Muscle of leg (tissue), 11 donors: ENCODE measurements around the gene MAGI2. TPM values are rescaled to one million over a fixed set of nuclear protein-coding genes. Genes with fewer than 3 reads are reported as not detected.

ENCODE experiments used
- DNase-seq: peaks from one replicate; pipeline ENCODE4 v3.0.0; 2013
- H3K27ac ChIP-seq: one replicate; pipeline ENCODE4 v1.5.1; 2013; ENCODE audit warnings: mild to moderate bottlenecking, low read length, control low read depth
- H3K27me3 ChIP-seq: one replicate; pipeline ENCODE4 v1.6.1; 2013; ENCODE audit warnings: low read length; ENCODE audit not compliant: control insufficient read depth, insufficient read depth
- H3K36me3 ChIP-seq: one replicate; pipeline ENCODE4 v1.6.1; 2013; ENCODE audit warnings: low read length; ENCODE audit not compliant: control insufficient read depth, insufficient read depth
- H3K4me1 ChIP-seq: one replicate; pipeline ENCODE4 v1.6.1; 2013; ENCODE audit warnings: low read length; ENCODE audit not compliant: control insufficient read depth, insufficient read depth
- H3K4me3 ChIP-seq: one replicate; pipeline ENCODE4 v1.5.1; 2013; ENCODE audit warnings: low read length, control low read depth
- H3K9me3 ChIP-seq: replicated peaks from 2 replicates; pipeline ENCODE4 v1.6.1; 2013; ENCODE audit warnings: low read depth, low read length; ENCODE audit not compliant: control insufficient read depth
- WGBS: methylation state at CpG from one replicate; pipeline ENCODE4 v1.1.5; 2013; ENCODE audit warnings: missing lambda C conversion rate; ENCODE audit not compliant: insufficient coverage; 5-methylcytosine and 5-hydroxymethylcytosine counted together
- polyA plus RNA-seq, 8 donors: library from polyadenylated mRNA; unstranded; fragments of 120-200 nt; gene quantifications; one replicate each; pipeline versions ENCODE4 v1.2.1 to v1.2.3, GENCODE V29; 2013; ENCODE audit warnings: inconsistent platforms in 1 of 8, low replicate concordance in 1 of 8; ENCODE audit not compliant: insufficient read length in 8 of 8, insufficient read depth in 1 of 8
- total RNA-seq: library from RNA; stranded (reverse); fragments of 120-200 nt; gene quantifications from one replicate; pipeline ENCODE4 v1.2.4, GENCODE V29; 2013

MAGI2 gene
- total and polyA plus RNA-seq, 9 donors, result 3.5 to 6.3 (median 5.2) TPM

DNA sequence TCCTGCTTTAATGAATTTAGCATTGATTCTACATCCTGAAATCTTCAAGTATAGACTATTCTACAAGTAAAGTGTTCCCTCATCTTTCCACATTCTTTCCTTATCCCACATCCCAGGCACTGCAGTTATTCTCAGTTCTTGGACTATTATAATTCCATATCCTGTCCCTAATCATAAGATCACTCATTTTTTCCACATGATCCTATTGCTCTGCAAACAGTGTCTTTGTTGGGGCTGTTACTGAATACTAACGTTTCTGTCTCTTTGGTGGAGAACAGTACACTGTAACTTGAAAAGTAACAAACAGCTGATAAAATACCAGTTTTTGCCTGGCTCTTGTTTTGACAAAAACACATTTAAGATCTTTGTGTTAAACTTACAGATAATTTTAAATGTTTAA is 769.9 kb downstream of the MAGI2 start:
- WGBS, result no CpG with 5 or more reads among the region's 1 CpG
- DNase-seq, result no peak

DNA sequence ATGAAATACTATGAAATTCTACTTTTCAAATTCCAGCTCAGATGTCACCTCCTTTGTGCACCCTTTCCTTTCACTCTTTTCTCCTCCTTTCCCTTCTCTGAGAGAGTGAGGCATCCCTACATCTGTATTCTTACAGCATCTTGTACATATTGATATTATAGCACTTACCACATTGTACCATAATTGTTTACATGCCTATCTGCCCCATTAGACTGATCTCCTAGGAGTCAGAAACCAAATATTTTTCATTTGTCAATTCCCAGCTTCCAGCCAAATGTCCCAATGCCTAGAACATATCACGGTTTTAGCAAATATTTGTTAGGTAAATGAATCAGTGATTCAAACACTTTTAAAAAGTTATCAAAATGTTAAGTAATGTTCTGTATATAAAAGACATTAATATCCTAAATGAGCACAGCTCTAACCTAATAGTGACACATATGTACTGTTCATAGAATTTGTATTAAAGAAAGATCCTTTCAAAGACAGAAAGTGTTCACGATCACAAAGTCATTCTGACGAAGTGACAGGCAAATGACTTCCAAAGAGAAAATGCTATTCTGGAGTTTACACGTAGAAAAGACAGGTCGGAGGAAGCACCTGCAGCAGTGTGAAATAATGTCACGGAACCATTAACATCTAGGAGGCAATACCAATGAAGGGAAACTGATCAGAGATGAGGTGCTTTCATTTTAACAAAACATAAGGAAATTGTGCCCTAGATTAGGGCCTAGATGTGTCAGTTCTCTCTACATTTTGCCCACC is 774.2 kb downstream of the MAGI2 start:
- no peaks in the 10 kb centered on the region for H3K4me1 ChIP-seq
- WGBS, result no CpG with 5 or more reads among the region's 6 CpGs

More for the DNA sequence above, 769.9 kb downstream of the MAGI2 start:
- no peaks in the 10 kb centered on the region for H3K27me3 ChIP-seq
- no peaks in the 10 kb centered on the region for H3K9me3 ChIP-seq
- H3K4me1 ChIP-seq, result no peaks in the 10 kb centered on the region
- no peak overlapping the region for H3K4me3 ChIP-seq
- H3K36me3 ChIP-seq, result no peaks in the 10 kb centered on the region
- H3K27ac ChIP-seq, result no peak overlapping the region

DNA sequence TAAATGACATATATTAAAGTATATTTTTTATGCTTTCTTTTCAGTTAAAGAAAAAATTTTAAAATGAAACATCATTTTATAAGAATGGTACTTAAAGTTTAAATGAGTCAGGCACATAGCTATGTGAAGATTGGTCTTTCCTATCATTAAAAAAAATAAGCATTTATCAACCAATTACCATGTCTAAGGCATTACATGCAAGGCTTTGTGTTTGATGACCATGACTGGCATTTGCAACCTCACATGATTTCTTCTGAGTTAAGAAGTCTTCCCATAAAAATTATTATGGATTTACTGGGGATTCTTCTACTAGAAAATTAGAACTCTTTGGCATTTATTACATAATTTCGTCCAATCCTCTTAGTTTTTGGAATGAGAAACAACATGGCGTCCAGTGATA is 776.1 kb downstream of the MAGI2 start:
- Histone ChIP-seq H3K36me3 (no peaks in the 10 kb centered on the region), H3K4me1 (no peaks in the 10 kb centered on the region), H3K27me3 (no peaks in the 10 kb centered on the region), H3K9me3 (no peaks in the 10 kb centered on the region), H3K27ac (no peak overlapping the region), H3K4me3 (no peak overlapping the region)
- DNase-seq, result no peak
- no CpG with 5 or more reads among the region's 2 CpGs for WGBS

More for the DNA sequence above, 774.2 kb downstream of the MAGI2 start:
- no peaks in the 10 kb centered on the region for H3K9me3 ChIP-seq
- no peak overlapping the region for H3K4me3 ChIP-seq
- no peaks in the 10 kb centered on the region for H3K27me3 ChIP-seq
- H3K36me3 ChIP-seq, result no peaks in the 10 kb centered on the region
- no peak for DNase-seq
- no peak overlapping the region for H3K27ac ChIP-seq

DNA sequence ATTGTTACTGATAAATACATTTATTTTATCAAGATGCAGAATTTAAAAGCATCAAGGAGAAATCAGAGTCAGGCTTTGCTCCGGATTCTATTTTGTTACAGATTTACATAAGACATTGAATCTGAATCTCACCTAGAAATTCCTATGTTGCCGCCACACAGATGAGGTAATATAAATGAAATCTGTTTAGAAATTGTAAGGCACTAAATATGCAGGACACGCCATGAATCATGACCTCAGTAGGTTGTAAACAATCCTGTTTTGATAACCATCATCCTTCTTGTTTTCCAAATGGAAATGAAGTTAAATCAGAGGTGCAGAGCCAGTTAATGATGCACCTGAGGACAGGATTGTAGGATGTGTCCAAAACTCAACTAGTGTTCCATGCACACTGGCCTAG is 778.0 kb downstream of the MAGI2 start:
- WGBS, result no CpG with 5 or more reads among the region's 3 CpGs
- Histone ChIP-seq H3K27me3 (no peaks in the 10 kb centered on the region), H3K4me1 (no peaks in the 10 kb centered on the region), H3K9me3 (no peaks in the 10 kb centered on the region), H3K4me3 (no peak overlapping the region), H3K27ac (no peak overlapping the region), H3K36me3 (no peaks in the 10 kb centered on the region)
- no peak for DNase-seq

DNA sequence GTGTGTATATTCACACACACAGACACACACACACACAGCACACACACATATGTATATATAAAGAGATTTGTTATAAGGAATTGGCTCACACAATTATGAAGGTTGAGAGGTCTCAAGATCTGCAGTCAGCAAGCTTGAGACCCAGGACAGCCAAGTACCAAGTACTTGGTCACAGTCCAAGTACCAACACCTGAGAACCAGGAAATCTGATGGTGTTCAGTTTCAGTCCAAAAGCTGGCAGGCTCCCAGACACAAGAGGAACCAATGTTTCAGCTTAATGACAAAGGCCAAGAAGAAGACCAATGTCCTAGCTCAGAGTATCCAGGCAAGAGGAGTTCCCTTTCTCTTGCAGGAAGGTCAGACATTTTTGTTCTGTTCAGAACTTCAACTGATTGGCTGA is 780.2 kb downstream of the MAGI2 start:
- Histone ChIP-seq H3K27ac (no peak overlapping the region), H3K4me3 (no peak overlapping the region), H3K9me3 (no peaks in the 10 kb centered on the region), H3K36me3 (no peaks in the 10 kb centered on the region), H3K27me3 (no peaks in the 10 kb centered on the region), H3K4me1 (no peaks in the 10 kb centered on the region)
- DNase-seq, result peak; percentile 23

DNA sequence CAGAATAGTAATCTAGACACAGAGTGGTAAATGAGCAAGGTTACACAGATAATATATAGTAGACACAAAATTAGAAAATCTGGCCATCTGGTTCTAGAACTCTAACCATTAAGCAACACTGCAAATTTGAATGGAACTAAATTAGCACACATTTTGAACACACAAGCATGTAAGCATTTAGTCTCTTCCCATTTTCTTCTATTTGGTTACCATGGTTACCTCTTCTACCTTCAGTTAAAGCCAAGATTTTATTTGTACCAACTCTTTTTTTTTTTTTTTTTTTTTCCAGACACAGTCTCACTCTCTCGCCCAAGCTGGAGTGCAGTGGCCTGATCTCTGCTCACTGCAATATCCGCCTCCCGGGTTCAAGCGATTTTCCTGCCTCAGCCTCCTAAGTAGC is 790.5 kb downstream of the MAGI2 start:
- Histone ChIP-seq H3K36me3 (no peaks in the 10 kb centered on the region), H3K4me1 (no peaks in the 10 kb centered on the region), H3K9me3 (no peaks in the 10 kb centered on the region), H3K27me3 (no peaks in the 10 kb centered on the region), H3K27ac (no peak overlapping the region), H3K4me3 (no peak overlapping the region)
- WGBS, result no CpG with 5 or more reads among the region's 4 CpGs
- peak; percentile 3 for DNase-seq

DNA sequence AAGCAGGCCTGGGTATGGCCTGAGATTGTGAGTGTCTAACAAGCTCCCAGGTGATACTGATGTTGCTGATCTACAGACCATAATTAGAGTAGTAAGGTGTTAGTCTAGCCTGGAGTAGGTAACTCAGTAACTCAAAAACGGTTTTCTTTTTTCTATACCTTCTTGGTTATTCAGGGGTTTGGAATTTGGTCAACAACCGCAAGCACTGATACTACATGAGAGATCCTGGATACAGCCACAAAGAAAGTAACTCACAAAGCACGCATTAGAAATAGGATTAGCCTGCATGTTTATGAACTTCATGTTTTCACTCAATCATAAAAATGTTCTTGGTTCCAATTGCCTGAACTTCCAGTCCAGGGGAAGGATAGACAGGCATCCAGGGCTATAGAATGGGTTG is 803.5 kb downstream of the MAGI2 start:
- no peak overlapping the region for H3K27ac ChIP-seq
- H3K36me3 ChIP-seq, result no peaks in the 10 kb centered on the region
- 90% methylated on average over 2 of the region's 3 CpGs for WGBS

DNA sequence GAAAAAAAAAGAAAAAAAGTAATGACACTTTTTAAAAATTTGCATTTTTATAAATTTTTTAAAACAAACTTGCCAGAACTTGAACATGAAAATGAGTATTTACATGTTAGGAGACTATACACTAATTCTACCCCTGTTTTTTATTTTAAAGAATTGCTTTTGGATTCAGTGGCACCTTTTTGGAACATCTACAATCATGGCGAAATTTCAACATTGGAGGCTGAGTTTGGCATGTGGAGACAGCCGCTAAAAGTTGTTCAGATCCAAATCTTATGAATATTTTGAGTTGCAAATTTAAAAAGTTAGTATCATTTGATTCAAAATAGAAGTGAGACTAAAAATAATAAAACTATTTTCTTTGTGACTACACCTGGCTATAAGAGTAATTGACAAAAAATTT is 804.2 kb downstream of the MAGI2 start:
- DNase-seq, result no peak
- no CpG with 5 or more reads among the region's 2 CpGs for WGBS
- no peaks in the 10 kb centered on the region for H3K36me3 ChIP-seq
- peaks cover 4% of the 10 kb centered on the region for H3K9me3 ChIP-seq
- no peak overlapping the region for H3K27ac ChIP-seq
- no peak overlapping the region for H3K4me3 ChIP-seq
- H3K27me3 ChIP-seq, result no peaks in the 10 kb centered on the region
- H3K4me1 ChIP-seq, result no peaks in the 10 kb centered on the region

More for the DNA sequence above, 803.5 kb downstream of the MAGI2 start:
- no peaks in the 10 kb centered on the region for H3K4me1 ChIP-seq
- no peak overlapping the region for H3K4me3 ChIP-seq
- H3K9me3 ChIP-seq, result peaks cover 4% of the 10 kb centered on the region
- DNase-seq, result no peak
- H3K27me3 ChIP-seq, result no peaks in the 10 kb centered on the region

DNA sequence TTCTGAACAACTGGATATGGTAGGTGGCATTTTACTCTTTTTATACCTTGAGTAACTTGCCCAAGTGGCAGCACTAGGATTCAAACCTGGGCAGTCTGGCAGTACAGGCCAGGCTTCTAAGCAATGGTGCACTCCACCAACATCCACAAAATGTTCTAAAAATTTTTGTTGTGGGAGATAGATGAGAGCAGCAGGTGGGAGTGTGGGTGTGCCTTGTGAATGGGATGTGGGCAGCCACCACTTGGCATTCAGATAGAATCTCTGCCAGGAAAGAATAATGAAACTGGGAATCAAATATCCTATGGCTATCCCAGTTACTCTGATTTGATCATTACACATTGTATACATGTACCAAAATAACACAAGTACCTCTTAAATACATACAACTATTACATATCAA is 810.7 kb downstream of the MAGI2 start:
- no peaks in the 10 kb centered on the region for H3K27me3 ChIP-seq
- no peaks in the 10 kb centered on the region for H3K4me1 ChIP-seq
- DNase-seq, result no peak
- H3K36me3 ChIP-seq, result no peaks in the 10 kb centered on the region
- no peak overlapping the region for H3K4me3 ChIP-seq
- H3K9me3 ChIP-seq, result no peaks in the 10 kb centered on the region
- H3K27ac ChIP-seq, result no peak overlapping the region

DNA sequence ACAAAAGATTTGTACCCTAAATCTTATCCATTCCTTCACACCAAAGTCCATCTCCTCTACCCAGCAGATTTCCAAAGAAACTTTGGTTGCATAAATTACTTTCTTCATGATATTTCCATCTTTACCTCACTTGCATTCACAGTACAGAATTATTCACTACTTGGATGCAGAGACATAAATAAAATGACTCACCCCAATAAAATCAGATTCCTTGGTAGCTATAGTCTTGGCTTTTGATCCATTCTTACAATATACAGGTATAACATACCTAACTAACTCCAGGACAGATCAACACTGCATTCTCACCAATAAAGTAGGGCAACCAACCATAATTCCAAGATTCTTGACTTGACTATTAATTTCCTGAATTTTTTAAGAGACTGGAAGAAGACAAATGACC is 815.1 kb downstream of the MAGI2 start:
- no peaks in the 10 kb centered on the region for H3K36me3 ChIP-seq

DNA sequence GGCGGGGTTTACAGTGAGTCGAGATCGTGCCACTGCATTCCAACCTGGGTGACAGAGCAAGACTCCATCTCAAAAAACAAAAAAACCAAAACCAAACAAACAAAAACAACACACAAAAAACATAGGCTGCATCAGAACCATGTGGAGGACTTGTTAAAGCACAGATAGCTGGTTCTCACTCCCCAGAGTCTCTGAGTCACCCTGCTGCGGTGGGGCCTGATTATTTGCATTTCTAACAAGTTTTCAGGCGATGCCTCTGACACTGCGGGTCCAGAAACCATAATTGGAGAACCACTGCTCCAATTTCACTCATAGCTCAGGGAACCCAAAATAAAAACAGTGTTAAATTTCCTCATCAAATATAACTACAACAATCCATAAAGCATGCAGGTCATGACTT is 816.7 kb downstream of the MAGI2 start:
- H3K36me3 ChIP-seq, result no peaks in the 10 kb centered on the region
- no peaks in the 10 kb centered on the region for H3K4me1 ChIP-seq
- no peaks in the 10 kb centered on the region for H3K27me3 ChIP-seq
- DNase-seq, result no peak
- H3K27ac ChIP-seq, result no peak overlapping the region
- H3K4me3 ChIP-seq, result no peak overlapping the region
- WGBS, result 100% methylated on average over 5 of the region's 6 CpGs
- no peaks in the 10 kb centered on the region for H3K9me3 ChIP-seq

More for the DNA sequence above, 815.1 kb downstream of the MAGI2 start:
- no peaks in the 10 kb centered on the region for H3K4me1 ChIP-seq
- no peaks in the 10 kb centered on the region for H3K9me3 ChIP-seq
- DNase-seq, result no peak
- no peak overlapping the region for H3K4me3 ChIP-seq
- no peak overlapping the region for H3K27ac ChIP-seq
- H3K27me3 ChIP-seq, result no peaks in the 10 kb centered on the region
